Measurements from ENCODE around the gene WDR46.

- no peak for TF ChIP-seq CTCF (IDR thresholded peaks at IDR 0.05; ENCODE audit: low read depth, low read length, poor library complexity, severe bottlenecking)
- no peak for TF ChIP-seq EZH2phosphoT487 (IDR thresholded peaks at IDR 0.05; ENCODE audit: borderline replicate concordance, low read length)
These were observed 26.1 kb upstream of the WDR46 start for GRCh38 chr6:33314943-33315792.
